ENCODE results near the gene DEFB124. TPM values are rescaled to one million over a fixed set of nuclear protein-coding genes. Genes with fewer than 3 reads are reported as not detected.
"Not testable (repeated sequence)": the region's sequence is repeated elsewhere in the genome, so short reads cannot be mapped to it uniquely, and the experiment has no call there.

DEFB124 gene
- total RNA-seq, 1 donor from 2014 or later: not detected

DNA sequence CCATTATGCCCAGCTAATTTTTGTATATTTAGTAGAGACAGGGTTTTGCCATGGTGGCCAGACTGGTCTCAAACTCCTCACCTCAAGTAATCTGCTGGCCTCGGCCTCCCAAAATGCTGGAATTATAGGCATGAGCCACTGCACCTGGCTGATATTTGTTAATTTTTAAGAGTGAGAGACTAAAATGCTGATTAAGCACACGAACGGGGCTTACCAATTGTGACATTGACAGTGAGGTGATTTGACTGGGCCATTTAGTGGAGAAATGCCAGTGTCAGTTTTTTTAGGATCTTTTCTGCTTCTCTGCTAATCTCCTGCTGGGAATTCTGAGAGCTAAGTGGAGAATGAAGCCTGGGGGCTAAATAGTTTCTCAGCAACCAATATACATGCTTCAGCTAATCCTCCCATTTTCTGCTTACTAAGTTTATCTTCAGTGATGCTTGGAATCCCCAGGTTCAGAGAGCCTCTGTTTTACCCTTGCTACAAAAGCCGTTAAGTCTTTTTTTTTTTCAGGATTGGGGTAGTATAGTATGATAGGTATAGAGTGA, 44.3 kb downstream of the DEFB124 start:
- no peak for FAIRE-seq
- no peak for DNase-seq (ENCODE audit: low spot score in 2 of 2)

DNA sequence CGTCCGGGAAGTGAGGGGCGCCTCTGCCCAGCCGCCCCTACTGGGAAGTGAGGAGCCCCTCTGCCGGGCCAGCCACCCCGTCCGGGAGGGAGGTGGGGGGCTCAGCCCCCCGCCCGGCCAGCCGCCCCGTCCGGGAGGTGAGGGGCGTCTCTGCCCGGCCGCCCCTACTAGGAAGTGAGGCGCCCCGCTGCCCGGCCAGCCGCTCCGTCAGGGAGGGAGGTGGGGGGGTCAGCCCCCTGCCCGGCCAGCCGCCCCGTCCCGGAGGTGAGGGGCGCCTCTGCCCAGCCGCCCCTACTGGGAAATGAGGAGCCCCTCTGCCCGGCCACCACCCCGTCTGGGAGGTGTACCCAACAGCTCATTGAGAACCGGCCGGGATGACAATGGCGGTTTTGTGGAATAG, 47.4 kb downstream of the DEFB124 start:
- not testable (repeated sequence) for DNase-seq (ENCODE audit: low spot score in 2 of 2); FAIRE-seq

DNA sequence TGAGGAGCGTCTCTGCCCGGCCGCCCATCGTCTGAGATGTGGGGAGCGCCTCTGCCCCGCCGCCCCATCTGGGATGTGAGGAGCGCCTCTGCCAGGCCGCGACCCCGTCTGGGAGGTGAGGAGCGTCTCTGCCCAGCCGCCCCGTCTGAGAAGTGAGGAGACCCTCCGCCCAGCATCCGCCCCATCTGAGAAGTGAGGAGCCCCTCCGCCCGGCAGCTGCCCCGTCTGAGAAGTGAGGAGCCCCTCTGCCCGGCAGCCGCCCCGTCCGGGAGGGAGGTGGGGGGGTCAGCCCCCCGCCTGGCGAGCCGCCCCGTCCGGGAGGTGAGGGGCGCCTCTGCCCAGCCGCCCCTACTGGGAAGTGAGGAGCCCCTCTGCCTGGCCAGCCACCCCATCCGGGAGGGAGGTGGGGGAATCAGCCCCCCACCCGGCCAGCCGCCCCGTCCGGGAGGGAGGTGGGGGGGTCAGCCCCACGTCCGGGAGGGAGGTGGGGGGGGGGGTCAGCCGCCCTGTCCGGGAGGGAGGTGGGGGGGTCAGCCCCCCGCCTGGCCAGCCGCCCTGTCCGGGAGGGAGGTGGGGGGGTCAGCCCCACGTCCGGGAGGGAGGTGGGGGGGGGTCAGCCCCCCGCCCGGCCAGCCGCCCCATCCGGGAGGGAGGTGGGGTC, 47.9 kb downstream of the DEFB124 start:
- DNase-seq (ENCODE audit: low spot score in 2 of 2); FAIRE-seq: not testable (repeated sequence)

DNA sequence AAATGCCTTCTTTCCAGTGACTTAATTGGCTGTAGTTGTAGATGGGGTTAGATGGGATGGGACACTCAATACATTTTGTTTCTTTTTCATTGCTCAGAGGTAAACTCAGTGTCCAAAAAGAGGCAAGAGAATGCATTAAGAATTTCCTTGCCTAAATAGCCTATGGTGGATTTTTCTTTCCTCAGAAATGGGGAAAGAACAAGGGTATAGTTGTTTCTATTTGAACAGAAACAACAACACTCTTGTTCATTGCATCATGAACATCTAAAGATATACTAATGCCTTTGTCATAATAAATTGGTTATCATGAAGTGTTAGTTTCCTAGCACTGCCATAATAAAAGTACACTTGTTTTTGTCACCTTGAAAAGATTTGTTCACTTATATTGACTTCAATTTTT, 49.1 kb downstream of the DEFB124 start:
- FAIRE-seq (no peak), DNase-seq (ENCODE audit: low spot score in 2 of 2) (no peak)

DNA sequence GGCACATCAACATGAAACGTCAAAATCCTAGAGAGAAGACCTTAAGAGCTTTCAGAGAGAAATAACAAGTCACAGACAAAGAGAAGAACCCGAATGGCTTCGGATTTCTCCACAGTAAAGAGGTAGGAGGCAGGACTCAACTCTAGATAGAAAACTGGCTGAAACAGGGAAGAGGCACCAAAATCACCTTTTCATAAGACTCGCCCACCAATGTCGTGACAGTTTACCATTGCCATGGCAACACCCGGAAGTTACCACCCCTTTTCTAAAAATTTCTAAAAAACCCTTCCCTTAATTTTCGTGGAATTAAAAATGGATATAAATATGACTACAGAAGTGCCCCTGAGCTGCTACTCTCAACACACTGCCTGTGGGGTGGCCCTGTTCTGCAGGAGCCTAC, 56.6 kb downstream of the DEFB124 start:
- FAIRE-seq (no peak), DNase-seq (ENCODE audit: low spot score in 2 of 2) (no peak)

DNA sequence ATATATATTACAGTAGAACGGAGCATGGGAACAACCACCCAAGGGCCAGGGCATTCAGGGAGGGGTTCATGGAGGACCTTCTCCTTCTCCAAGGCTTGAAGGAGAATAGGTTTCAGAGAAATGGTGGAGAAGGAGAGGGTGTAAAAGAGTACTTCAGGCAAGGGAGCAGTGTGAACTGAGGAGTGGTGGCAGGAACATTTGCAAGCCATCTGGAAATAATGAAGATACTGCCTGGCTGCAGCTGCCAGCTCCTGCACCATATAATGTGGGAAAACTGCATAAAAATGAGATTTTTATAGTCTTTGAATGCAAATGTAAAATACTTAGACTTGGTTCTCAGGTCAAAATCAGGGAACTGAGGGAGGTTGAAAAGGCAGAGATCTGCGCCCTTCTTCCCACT, 59.3 kb downstream of the DEFB124 start:
- FAIRE-seq: no peak

More for the DNA sequence above, 59.3 kb downstream of the DEFB124 start:
- DNase-seq (ENCODE audit: low spot score in 2 of 2): no peak

Other genes with a start within 250 kb of the DEFB124 start
- gene DEFB115, start 217.5 kb downstream of the DEFB124 start, total RNA-seq: not detected
- gene DEFB116, start 166.5 kb downstream of the DEFB124 start, total RNA-seq: not detected
- gene DEFB118, start 106.5 kb downstream of the DEFB124 start, total RNA-seq: not detected
- not detected for gene DEFB119, start 84.5 kb downstream of the DEFB124 start, total RNA-seq
- not detected for gene DEFB121, start 68.9 kb downstream of the DEFB124 start, total RNA-seq
- not detected for gene DEFB123, start 34.5 kb downstream of the DEFB124 start, total RNA-seq
- not detected for gene REM1, start 161 bp upstream of the DEFB124 start, total RNA-seq
- 26.1 TPM for gene HM13, start 39.3 kb upstream of the DEFB124 start, total RNA-seq
- 46.1 TPM for gene ID1, start 130.2 kb upstream of the DEFB124 start, total RNA-seq
- 1.2 TPM for gene COX4I2, start 162.8 kb upstream of the DEFB124 start, total RNA-seq
- 32.6 TPM for gene BCL2L1, start 247.7 kb upstream of the DEFB124 start, total RNA-seq

Data from frontal cortex (tissue), 4 donors.